Myocyte (in vitro differentiated cells): ENCODE results near the gene EXOSC9. TPM values are rescaled to one million over a fixed set of nuclear protein-coding genes. Genes with fewer than 3 reads are reported as not detected.
A peak's percentile ranks its signal among the peaks of the same experiment; 100 is the strongest.
"Not testable (repeated sequence)": the region's sequence is repeated elsewhere in the genome, so short reads cannot be mapped to it uniquely, and the experiment has no call there.

ENCODE experiments used
- DNase-seq: peaks from one replicate; pipeline ENCODE4 v3.0.0-alpha.2; 2012; ENCODE audit warnings: low read depth
- polyA plus RNA-seq: library from polyadenylated mRNA; unstranded; fragments of >200 nt; gene quantifications from one replicate; pipeline ENCODE4 v1.2.1, GENCODE V29; 2012; ENCODE audit warnings: missing spikeins
- total RNA-seq: library from RNA; depleted of rRNA; stranded (reverse); fragments of >200 nt; gene quantifications from 2 replicates; pipeline ENCODE4 v1.2.3, GENCODE V29; 2014

EXOSC9 gene, protein sequence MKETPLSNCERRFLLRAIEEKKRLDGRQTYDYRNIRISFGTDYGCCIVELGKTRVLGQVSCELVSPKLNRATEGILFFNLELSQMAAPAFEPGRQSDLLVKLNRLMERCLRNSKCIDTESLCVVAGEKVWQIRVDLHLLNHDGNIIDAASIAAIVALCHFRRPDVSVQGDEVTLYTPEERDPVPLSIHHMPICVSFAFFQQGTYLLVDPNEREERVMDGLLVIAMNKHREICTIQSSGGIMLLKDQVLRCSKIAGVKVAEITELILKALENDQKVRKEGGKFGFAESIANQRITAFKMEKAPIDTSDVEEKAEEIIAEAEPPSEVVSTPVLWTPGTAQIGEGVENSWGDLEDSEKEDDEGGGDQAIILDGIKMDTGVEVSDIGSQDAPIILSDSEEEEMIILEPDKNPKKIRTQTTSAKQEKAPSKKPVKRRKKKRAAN
- total RNA-seq = 29.7 and 33.8 TPM in 2 replicates
- 12.4 TPM for polyA plus RNA-seq

- peak; percentile 97 for DNase-seq
Observed at GRCh38 chr4:121800961-121801714, at the start of gene EXOSC9. TSS of gene EXOSC9 (plus strand) at chr4:121801323. CDS start at chr4:121801425, 102 bp downstream.

DNA sequence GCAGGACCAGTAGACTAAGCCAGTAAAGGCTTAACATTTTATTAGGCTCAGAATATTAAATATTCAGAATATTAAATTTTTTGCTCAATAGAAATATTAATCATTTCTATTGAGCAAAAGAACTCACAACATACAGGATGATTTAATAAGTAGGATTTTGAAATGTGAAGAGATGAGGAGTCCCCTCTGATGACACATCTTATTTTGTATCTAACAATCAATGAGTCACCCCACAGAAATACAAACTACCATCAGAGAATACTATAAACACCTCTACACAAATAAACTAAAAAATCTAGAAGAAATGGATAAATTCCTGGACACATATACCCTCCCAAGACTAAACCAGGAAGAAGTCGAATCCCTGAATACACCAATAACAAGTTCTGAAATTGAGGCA lies 49.0 kb upstream of the EXOSC9 start:
- DNase-seq = not testable (repeated sequence)

- DNase-seq = peak; percentile 22
Observed at GRCh38 chr4:121758925-121759568, 42.1 kb upstream of the EXOSC9 start.

GRCh38 chr4:121760205-121760604 lies 40.9 kb upstream of the EXOSC9 start:
- no peak for DNase-seq

- DNase-seq = no peak
Observed at GRCh38 chr4:121764303-121764701, 36.8 kb upstream of the EXOSC9 start.

GRCh38 chr4:121764702-121765367 lies 36.3 kb upstream of the EXOSC9 start, which contains the start of gene SMIM43:
TSS of gene SMIM43 (minus strand) at chr4:121765164. CDS start at chr4:121765105, 59 bp downstream.
- DNase-seq = peak; percentile 35

DNA sequence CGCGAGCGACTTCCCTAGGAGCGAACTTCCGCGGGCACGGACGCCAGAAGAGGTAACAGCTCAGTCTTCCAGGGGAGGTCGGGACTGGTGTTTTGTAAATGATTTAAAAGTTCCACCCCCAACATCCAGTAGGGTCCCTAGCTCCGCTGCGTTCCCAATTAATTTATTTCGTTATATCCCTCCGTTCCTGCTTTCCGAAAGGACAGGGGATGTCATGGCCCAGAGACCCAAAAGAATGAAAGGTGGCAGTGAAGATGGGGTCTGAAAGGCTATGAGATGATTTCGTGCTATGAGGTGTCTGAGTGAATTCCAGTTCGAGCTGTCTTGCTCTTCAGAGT lies 35.8 kb upstream of the EXOSC9 start:
- no peak for DNase-seq

GRCh38 chr4:121765971-121766538 lies 35.1 kb upstream of the EXOSC9 start:
- DNase-seq = no peak

GRCh38 chr4:121767166-121767565 lies 34.0 kb upstream of the EXOSC9 start:
- no peak for DNase-seq

DNA sequence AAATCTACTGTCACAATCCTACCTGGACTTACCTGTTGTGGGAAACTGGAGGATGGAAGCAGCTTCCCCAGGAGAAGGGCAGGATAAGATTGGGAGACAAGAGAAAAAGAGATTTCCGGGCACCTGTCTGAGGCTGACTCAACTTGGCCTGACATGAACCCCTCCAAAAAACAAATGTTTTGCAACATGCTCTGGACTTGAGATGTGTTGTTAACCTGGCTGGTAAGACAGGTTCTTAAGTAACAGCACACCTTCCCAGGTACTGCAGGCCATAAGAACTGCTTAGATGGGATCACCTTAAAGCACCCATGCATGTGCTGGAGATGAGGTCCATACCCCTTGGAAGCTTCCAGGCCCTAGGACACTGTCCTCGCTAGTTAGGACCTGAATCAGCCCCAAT lies 31.8 kb upstream of the EXOSC9 start:
- no peak for DNase-seq

DNA sequence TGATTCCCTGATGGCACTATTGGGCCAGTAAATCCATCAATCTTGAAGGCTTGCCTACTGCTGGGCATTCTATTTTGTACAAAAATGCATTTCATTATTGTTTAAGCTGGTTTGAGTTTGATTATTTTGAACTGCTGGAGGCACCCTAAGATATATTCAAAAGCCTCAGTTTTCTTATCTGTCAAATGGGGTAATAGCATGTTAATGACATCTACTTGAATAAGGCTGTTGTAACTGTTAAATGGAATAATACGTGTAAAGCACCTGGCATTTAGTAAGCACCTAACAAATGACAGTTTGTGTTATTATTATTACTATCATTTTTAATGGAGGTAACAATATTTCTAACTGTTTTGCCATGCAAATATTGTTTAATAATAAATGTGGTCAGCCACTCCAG lies 29.3 kb upstream of the EXOSC9 start:
- no peak for DNase-seq

- DNase-seq = no peak
Observed at GRCh38 chr4:121773883-121774282, 27.2 kb upstream of the EXOSC9 start.

GRCh38 chr4:121776610-121777401 lies 24.3 kb upstream of the EXOSC9 start:
- no peak for DNase-seq

GRCh38 chr4:121777625-121778024 lies 23.5 kb upstream of the EXOSC9 start:
- no peak for DNase-seq

- DNase-seq = no peak
Observed at GRCh38 chr4:121778991-121779628, 22.0 kb upstream of the EXOSC9 start.

DNA sequence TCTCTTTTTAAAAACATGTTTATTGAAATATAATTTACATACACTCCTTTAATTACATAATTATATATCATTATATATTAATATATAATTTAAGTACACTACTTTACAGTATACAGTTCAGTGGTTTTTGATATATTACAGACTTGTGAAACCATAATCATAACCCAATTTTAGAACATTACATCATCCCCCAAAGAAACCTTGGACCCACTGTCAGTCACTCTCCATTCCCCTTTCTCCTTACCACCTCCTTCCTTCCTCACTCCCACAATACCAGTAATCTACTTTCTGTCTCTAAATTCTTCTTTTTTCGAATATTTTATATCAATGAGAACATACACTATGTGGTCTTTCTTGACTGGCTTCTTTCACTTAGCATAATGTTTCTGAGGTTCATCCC lies 17.9 kb upstream of the EXOSC9 start:
- DNase-seq = no peak

- DNase-seq = no peak
Observed at GRCh38 chr4:121784401-121784800, 16.7 kb upstream of the EXOSC9 start.

DNA sequence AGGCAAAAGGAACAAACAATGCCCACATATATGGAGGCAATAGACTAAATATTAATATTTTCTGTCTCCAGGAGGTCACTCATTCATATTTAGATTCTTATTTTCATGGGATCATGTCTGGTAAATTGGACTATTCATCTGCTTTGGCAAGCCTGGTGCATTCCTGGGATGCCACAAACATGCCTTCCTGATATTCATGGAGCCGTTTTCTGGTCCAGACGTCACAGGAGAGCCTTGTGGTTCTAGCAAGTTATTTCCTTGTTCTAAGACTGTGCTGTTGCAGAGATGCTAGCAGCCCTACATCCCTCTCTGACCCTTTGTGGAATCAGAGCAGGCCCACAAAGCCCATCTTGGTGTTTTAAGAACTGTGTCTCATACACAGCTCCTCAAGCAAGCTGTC lies 16.1 kb upstream of the EXOSC9 start:
- peak; percentile 95 for DNase-seq

GRCh38 chr4:121785479-121785878 lies 15.6 kb upstream of the EXOSC9 start:
- peak; percentile 93 for DNase-seq

GRCh38 chr4:121786221-121786620 lies 14.9 kb upstream of the EXOSC9 start:
- DNase-seq = no peak
